DND-41 (cell line): ENCODE results near the gene DAB1.

Source experiments
- ATAC-seq: fragments of 200-7000 bp; cut with Tn5 transposase; 3 replicates; pipeline ENCODE4 v1.9.1; 2021; ENCODE audit warnings: low read depth; ENCODE audit not compliant: insufficient read depth
- DNase-seq: peaks from one replicate; pipeline ENCODE4 v3.0.0-alpha.2; 2020
- H2AFZ ChIP-seq: 2 replicates; pipeline ENCODE4 v1.6.0; 2012; ENCODE audit warnings: low read depth, low read length
- H3K27ac ChIP-seq: 2 replicates; pipeline ENCODE4 v1.5.1; 2012; ENCODE audit warnings: low read length, inconsistent platforms
- H3K27me3 ChIP-seq: fragments of 200-600 bp; sonication (generic); 2 replicates; pipeline ENCODE4 v1.6.0; 2012; ENCODE audit warnings: low read length, mild to moderate bottlenecking, inconsistent platforms; ENCODE audit not compliant: insufficient read depth, poor library complexity
- H3K36me3 ChIP-seq: 2 replicates; pipeline ENCODE4 v1.5.1; 2012; ENCODE audit warnings: low read length, inconsistent platforms; ENCODE audit not compliant: insufficient read depth
- H3K4me1 ChIP-seq: 2 replicates; pipeline ENCODE4 v1.5.1; 2012; ENCODE audit warnings: mild to moderate bottlenecking, low read length; ENCODE audit not compliant: insufficient read depth
- H3K4me2 ChIP-seq: 2 replicates; pipeline ENCODE4 v1.6.0; 2012; ENCODE audit warnings: mild to moderate bottlenecking, moderate library complexity, low read length, inconsistent platforms; ENCODE audit not compliant: insufficient read depth
- H3K4me3 ChIP-seq, 2 experiments: fragments of 200-600 bp in 1 of 2; shearing (Covaris generic) in 1 of 2; 2 replicates each; pipeline ENCODE4 v1.5.1; 2012 to 2016; ENCODE audit warnings: inconsistent platforms in 2 of 2, low read length in 2 of 2, mild to moderate bottlenecking in 2 of 2, low read depth in 1 of 2, moderate library complexity in 1 of 2
- H3K79me2 ChIP-seq: 2 replicates; pipeline ENCODE4 v1.6.0; 2012; ENCODE audit warnings: low read length, inconsistent platforms; ENCODE audit not compliant: insufficient read depth
- H3K9ac ChIP-seq: 2 replicates; pipeline ENCODE4 v1.6.0; 2012; ENCODE audit warnings: low read depth, mild to moderate bottlenecking, inconsistent platforms, low read length, moderate library complexity
- H3K9me3 ChIP-seq: 2 replicates; pipeline ENCODE4 v1.5.1; 2012; ENCODE audit warnings: low read length, moderate library complexity, mild to moderate bottlenecking, inconsistent platforms; ENCODE audit not compliant: insufficient read depth, severe bottlenecking
- H4K20me1 ChIP-seq: 2 replicates; pipeline ENCODE4 v1.6.0; 2012; ENCODE audit warnings: low read length; ENCODE audit not compliant: insufficient read depth
- EZH2 ChIP-seq: IDR thresholded peaks from 3 replicates; pipeline ENCODE4 v1.6.1; 2012; ENCODE audit warnings: borderline replicate concordance, low read depth, mild to moderate bottlenecking, moderate library complexity, low read length, inconsistent platforms; ENCODE audit not compliant: severe bottlenecking
- TF ChIP-seq, protein P1 (sequence below): IDR thresholded peaks from 2 replicates; pipeline ENCODE4 v1.5.1; 2012; ENCODE audit warnings: borderline replicate concordance, low read length, moderate library complexity, mild to moderate bottlenecking; ENCODE audit not compliant: poor library complexity, severe bottlenecking; ENCODE audit errors: extremely low read depth

The DAB1 gene

GRCh38 chr1:57319165-57319564, 104.7 kb downstream of the DAB1 start:
- TF ChIP-seq EZH2: no peak
- TF ChIP-seq, protein P1, sequence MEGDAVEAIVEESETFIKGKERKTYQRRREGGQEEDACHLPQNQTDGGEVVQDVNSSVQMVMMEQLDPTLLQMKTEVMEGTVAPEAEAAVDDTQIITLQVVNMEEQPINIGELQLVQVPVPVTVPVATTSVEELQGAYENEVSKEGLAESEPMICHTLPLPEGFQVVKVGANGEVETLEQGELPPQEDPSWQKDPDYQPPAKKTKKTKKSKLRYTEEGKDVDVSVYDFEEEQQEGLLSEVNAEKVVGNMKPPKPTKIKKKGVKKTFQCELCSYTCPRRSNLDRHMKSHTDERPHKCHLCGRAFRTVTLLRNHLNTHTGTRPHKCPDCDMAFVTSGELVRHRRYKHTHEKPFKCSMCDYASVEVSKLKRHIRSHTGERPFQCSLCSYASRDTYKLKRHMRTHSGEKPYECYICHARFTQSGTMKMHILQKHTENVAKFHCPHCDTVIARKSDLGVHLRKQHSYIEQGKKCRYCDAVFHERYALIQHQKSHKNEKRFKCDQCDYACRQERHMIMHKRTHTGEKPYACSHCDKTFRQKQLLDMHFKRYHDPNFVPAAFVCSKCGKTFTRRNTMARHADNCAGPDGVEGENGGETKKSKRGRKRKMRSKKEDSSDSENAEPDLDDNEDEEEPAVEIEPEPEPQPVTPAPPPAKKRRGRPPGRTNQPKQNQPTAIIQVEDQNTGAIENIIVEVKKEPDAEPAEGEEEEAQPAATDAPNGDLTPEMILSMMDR: no peak
- Histone ChIP-seq H3K4me3 (no peak overlapping the region), H3K27me3 (no peaks in the 10 kb centered on the region), H3K36me3 (no peaks in the 10 kb centered on the region), H3K9me3 (no peaks in the 10 kb centered on the region), H3K27ac (no peak overlapping the region), H3K9ac (no peak overlapping the region), H3K79me2 (no peaks in the 10 kb centered on the region), H3K4me1 (no peaks in the 10 kb centered on the region), H4K20me1 (no peaks in the 10 kb centered on the region), H2AFZ (no peak overlapping the region), H3K4me2 (no peak overlapping the region)
- ATAC-seq: no peak
- no peak for DNase-seq

DNA sequence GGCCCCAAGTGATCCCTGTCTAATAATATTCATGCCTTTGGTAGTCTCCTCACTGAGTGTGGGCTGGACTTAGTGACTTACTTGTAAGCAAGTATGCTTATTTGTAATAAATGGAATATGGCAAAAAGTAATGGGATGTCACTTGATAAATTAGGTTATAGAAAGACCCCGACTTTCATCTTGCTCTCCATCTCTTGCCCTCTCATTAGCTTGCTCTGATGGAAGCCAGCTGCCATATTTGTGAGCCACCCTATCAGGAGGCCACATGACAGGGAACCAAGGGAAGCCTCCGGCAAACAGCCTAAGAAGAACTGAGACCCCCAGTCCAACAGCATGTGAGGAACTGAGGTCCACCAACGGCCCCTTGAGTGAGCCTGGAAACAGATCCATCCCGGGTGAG, 107.0 kb downstream of the DAB1 start:
- H3K9me3 ChIP-seq: no peaks in the 10 kb centered on the region
- H3K9ac ChIP-seq: no peak overlapping the region
- no peaks in the 10 kb centered on the region for H3K27me3 ChIP-seq
- H4K20me1 ChIP-seq: no peaks in the 10 kb centered on the region
- no peaks in the 10 kb centered on the region for H3K4me1 ChIP-seq
- H3K4me2 ChIP-seq: no peak overlapping the region
- no peak overlapping the region for H2AFZ ChIP-seq
- H3K4me3 ChIP-seq: no peak overlapping the region
- TF ChIP-seq, protein P1: no peak
- no peak for TF ChIP-seq EZH2
- ATAC-seq: no peak
- H3K79me2 ChIP-seq: no peaks in the 10 kb centered on the region
- DNase-seq: no peak
- no peak overlapping the region for H3K27ac ChIP-seq
- no peaks in the 10 kb centered on the region for H3K36me3 ChIP-seq

DNA sequence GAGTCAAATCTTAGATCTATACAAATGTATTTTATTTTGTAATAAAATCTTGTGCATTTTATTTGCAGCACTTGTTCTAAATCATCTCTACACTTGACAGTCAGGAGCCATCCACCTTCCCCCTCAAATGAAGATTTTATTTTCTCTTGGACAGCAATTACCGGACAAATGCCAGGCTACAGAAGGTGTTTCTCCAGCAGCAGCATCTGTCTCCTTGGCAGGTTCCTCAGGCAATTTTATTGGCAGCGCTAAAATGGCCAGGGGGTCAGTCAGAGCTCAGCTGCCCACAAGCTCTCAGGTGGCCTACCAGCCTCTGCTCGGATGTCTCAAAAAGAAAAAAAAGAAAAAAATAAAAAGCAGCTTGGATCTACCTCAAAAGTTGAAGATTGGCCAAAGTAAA, 107.6 kb downstream of the DAB1 start:
- Histone ChIP-seq H3K9ac (no peak overlapping the region), H3K4me3 (no peak overlapping the region), H3K4me1 (no peaks in the 10 kb centered on the region), H4K20me1 (no peaks in the 10 kb centered on the region), H3K27ac (no peak overlapping the region), H3K36me3 (no peaks in the 10 kb centered on the region), H3K4me2 (no peak overlapping the region), H3K9me3 (no peaks in the 10 kb centered on the region), H3K79me2 (no peaks in the 10 kb centered on the region), H2AFZ (no peak overlapping the region), H3K27me3 (no peaks in the 10 kb centered on the region)
- ATAC-seq (no peak), DNase-seq (no peak)
- TF ChIP-seq, protein P1: no peak
- no peak for TF ChIP-seq EZH2

DNA sequence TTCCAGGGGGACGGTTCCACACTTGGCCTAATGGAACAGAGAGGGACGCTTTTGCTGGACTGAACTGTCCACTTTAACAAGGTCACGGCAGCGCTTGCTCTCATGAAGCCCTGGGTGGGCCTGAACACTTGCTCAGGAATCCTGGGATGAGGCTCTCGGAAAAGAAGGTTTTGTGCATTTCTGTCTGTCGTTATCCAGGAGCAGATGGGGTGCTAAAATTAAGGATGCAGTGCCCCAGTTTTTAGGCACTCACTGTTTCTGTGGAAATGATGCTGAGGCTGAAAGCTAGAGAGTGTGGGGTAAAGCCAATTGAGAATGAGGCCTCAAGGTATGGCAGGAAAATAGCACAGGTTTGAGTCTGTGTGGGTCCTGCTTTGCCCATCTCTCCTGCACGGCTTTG, 111.0 kb downstream of the DAB1 start:
- H3K36me3 ChIP-seq: no peaks in the 10 kb centered on the region
- no peaks in the 10 kb centered on the region for H3K4me1 ChIP-seq
- no peaks in the 10 kb centered on the region for H3K9me3 ChIP-seq
- no peak for DNase-seq
- no peak overlapping the region for H3K9ac ChIP-seq
- no peak for TF ChIP-seq EZH2
- TF ChIP-seq, protein P1: no peak
- H3K79me2 ChIP-seq: no peaks in the 10 kb centered on the region
- no peak overlapping the region for H3K4me2 ChIP-seq
- no peak overlapping the region for H2AFZ ChIP-seq
- no peak for ATAC-seq
- no peak overlapping the region for H3K4me3 ChIP-seq
- no peaks in the 10 kb centered on the region for H4K20me1 ChIP-seq
- H3K27ac ChIP-seq: no peak overlapping the region
- no peaks in the 10 kb centered on the region for H3K27me3 ChIP-seq
